ENCODE measurements around the gene ENG. TPM values are rescaled to one million over a fixed set of nuclear protein-coding genes. Genes with fewer than 3 reads are reported as not detected.
"Not testable (repeated sequence)": the region's sequence is repeated elsewhere in the genome, so short reads cannot be mapped to it uniquely, and the experiment has no call there.

ENG gene
- total RNA-seq, 1 donor from 2014 or later = 94.3 TPM

DNA sequence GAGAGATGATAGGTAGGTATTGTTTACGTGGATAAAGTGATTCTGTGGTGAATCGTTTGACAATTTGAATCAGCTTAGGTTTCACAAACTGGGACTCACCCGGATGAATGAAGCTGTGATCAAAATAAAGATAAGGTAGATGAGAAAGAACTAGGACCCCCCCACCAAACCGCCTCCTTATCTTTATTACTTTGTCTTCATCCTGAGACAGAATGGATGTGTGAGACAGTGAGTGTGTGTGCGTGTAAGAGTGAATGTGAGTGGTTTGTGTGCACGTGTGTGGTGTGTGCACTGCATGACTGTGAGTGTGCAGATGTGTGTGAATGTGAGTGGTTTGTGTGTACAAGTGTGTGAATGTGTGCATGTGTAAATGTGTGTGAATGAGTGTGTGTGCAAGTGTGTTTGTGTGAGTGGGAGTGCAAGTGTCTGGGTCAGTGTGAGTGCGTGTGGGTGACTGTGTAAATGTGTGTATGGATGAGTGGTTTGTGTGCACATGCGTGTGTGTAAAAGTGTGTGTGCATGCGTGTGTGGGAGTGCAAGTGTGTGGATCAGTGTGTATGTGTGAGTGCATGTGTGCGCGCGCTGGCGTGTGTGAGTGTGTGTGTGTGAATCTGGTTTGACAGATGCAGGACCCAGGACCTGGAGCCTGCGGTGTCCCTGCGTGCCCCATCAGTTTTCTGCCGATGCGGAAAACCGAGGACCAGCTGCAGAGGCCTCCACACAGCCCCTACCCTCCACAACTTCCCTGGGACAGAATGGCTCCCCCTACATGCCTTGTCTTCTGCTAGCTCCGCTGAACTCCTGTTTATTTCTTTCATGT lies 11.4 kb upstream of the ENG start:
- no peak for DNase-seq (ENCODE audit: low spot score)

DNA sequence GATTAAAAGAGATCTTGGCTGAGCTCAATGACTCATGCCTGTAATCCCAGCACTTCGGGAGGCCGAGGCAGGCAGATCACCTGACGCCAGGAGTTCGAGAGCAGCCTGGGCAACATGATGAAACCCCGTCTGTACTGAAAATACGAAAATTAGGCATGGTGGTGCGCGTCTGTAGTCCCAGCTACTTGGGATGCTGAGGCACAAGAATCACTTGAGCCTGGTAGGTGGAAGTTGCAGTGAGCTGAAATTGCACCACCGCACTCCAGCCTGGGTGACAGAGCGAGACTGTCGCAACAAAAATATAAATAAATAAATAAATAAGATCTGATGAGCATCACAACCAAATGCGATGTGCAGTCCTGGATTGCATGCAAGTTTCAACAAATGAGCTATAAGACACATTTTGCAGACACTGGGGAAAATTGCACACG lies 8.7 kb upstream of the ENG start:
- DNase-seq (ENCODE audit: low spot score) = no peak

DNA sequence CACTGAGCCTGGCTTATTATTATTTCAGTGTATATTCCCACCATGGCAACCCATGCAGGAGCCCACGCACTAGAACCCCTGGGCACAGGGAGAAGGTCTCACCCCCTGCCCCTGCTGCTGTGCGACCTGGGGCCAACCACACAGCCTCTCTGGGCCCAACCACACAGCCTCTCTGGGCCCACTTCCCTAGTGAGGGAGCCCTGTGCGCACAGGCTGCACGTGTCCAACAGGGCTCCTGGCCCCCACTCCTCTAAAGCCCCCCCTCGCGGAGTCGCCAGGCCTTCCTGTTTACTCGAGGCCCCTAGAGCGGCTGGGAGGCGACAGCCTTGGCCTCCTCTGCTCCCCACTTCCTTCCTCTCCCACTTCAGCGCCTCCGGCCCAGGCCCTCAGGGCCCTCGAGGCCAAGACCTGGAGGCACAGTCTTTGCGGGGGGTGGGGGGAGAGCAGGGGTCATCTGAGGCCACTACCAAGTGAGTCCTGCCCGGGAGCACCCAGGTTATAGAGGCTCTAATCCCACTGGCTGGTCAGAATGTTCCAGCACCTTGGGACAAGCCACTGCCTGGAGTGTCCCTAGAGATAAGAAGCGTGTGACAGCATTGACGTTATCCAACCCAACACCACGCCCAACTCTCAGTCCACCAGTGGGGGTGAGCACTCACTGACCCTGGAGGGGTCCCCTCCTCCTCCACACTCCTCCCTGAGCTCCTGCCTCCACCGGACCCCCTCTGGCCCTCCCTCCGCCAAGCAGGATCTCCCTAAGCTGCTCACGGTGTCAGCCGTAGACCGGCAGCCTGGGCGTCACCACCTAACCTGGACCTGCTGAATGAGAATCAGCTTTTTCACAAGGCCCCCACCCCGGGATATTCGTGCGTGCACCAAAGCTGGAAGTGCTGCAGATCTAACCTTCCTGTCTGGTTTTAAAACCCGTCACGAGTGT lies 7.9 kb upstream of the ENG start:
- DNase-seq (ENCODE audit: low spot score) = peak; percentile 79

DNA sequence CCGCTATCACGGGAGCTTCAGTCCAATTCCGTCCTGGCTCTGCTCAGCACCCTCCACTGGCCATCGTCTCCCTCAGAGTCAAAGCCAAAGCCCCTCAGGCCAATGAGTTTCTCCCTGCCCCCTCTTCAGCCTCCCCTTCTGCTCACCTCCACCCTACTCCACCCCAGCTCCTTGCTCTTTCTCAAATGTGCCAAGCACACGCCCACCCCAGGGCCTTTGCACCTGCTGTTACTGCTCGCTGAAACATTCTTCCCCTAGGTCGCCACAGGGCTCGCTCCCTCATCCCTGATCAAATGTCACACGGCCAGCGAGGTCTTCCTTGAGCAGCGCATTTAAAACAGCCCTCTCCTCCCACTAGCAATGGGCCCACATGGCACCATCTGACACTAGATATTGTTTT lies 6.3 kb upstream of the ENG start:
- DNase-seq (ENCODE audit: low spot score) = no peak

DNA sequence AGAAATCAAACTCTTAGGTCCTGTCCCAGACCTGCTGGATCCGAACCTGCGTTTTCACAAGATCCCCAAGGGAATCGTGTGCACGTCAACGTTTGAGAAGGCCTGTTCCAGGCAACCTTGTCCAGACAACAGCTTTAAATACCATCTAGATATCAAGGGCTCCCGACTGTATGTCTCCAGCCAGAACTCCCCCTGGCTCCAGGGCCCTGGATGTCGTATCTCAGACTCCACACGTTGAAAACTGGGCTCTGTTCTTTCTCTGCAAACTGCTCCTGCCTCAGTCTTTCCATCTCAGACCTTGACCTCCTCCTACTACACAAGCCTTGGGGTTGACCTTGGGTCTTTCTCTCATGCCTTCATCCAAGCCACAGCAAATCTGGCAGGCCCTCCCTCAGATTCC lies 5.8 kb upstream of the ENG start:
- peak; percentile 72 for DNase-seq (ENCODE audit: low spot score)

DNA sequence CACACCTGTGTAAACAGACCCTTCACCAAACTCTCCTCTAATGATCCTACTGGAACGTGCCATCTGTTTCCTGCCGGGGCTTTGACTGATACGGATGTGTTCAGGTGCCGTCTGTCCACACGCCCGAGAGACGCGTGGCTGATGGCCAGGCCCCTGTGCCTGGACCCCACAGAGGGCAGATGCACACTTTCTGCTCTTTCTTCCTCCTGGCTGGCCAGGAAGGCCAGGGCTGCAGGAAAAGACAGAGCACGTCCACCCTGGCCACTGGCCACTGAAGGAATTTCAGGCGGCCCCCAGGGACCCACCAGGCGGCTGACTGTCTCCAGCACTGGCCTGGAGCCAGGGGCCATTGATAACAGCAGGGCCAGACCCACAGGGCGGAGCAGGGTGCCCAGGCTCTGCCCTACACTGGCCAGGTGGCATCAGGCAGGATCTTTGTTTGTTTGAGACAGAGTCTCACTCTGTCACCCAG lies 3.6 kb upstream of the ENG start:
- no peak for DNase-seq (ENCODE audit: low spot score)

DNA sequence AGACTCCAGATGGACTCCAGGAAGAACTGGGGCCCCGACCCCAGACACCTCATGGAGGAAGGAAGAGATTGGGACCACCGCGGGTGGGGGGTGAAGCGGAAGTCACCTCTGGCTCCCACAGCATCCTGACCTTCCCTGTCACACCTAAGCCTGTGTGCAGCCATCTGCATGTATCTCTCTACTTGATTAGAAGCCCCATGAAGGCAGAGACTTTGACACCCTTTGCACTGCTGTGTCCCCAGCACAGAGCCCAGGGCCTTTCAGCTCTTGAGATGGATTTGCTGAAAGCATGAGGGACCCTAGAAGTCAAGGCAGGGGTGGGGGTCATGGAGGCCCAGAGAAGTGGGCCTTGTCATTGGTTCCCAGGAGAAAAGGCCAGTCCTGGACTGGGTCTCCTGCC lies 2.8 kb upstream of the ENG start:
- no peak for DNase-seq (ENCODE audit: low spot score)

DNA sequence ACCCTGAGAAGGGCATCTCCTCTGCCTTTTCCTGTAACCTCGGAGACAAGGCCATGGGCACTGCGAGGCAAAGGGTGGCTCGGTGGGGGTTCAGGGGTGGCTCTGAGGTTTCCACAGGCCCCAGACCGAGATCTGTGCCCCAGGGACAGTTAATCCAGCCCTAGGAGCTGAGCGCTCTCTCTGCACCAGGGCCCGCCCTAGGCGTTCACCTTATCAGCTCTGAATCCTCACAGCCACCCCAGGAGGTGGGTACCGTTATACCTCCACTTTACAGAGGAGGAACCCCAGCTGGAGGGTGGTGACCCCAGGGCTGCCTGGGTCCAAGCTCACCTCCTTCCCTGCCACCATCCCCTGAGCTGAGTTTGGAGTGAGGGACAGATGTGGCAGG lies 2.3 kb upstream of the ENG start:
- DNase-seq (ENCODE audit: low spot score) = no peak

DNA sequence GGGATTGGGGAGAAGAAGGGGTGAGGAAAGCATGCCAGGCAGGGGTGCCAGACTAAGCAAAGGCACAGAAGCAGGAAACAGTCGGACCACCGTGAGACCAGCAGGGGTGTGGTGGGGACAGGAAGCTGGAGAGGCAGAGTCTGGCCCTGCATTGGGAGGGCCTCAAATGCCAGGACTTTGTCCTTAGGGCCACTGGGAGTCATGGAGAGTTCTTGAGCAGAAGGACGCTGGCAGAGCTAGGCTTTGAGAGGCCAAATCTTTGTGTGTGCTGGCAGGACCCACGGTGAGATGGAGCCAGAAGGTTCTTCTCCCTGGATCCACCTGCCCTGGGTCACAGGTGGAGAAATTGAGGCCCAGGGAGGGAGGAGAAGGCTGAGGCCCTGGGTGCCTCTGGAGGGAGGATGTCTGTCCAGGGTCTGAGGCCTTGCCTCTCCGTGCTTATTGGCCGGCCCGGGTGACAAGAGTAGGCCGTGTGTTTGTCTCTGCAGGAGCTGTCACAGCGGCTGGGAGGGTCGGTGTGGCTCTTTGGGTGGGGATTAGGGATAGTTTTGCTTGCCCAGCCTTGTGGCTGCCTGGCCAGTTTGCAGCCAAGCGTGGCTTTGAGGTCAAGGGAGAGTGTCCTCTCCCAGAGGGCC lies 1.8 kb upstream of the ENG start:
- DNase-seq (ENCODE audit: low spot score) = no peak

DNA sequence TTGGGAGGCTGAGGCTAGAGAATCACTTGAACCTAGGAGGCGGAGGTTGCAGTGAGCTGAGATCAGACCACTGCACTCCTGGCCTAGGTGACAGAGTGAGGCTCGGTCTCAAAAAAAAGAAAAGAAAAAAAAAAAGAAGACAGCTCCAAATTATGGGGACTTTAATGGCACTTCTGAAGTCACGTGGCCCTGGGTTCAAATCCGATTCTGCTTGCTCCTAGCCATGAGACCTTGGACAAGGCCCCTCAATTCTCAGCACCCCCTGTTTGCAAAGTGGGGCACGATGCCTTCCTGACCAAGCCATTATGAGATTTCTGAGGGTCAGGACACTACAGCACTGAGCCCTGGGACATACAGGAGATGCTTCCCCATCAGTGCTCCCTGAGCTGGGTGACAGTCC lies 1.1 kb upstream of the ENG start:
- DNase-seq (ENCODE audit: low spot score) = no peak

DNA sequence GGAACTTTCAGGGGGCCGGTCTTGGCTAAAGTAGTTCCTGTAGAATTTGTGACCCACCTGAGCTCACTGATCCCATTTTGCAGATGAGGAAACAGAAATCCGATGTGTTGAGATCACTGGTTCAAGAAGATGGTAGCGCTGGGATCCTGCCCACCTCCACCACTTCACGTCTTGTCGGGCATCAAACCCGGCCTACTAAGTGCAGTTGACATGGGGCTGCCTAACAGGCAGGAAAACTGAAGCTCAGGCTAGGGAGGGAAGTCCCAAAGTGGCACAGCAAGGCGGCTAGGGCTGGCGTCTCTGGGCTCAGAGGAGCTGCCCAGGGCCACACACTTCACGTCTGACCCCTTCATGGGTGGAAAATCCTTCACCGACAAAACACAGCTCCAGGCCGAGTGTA lies 502 bp upstream of the ENG start:
- no peak for DNase-seq (ENCODE audit: low spot score)

DNA sequence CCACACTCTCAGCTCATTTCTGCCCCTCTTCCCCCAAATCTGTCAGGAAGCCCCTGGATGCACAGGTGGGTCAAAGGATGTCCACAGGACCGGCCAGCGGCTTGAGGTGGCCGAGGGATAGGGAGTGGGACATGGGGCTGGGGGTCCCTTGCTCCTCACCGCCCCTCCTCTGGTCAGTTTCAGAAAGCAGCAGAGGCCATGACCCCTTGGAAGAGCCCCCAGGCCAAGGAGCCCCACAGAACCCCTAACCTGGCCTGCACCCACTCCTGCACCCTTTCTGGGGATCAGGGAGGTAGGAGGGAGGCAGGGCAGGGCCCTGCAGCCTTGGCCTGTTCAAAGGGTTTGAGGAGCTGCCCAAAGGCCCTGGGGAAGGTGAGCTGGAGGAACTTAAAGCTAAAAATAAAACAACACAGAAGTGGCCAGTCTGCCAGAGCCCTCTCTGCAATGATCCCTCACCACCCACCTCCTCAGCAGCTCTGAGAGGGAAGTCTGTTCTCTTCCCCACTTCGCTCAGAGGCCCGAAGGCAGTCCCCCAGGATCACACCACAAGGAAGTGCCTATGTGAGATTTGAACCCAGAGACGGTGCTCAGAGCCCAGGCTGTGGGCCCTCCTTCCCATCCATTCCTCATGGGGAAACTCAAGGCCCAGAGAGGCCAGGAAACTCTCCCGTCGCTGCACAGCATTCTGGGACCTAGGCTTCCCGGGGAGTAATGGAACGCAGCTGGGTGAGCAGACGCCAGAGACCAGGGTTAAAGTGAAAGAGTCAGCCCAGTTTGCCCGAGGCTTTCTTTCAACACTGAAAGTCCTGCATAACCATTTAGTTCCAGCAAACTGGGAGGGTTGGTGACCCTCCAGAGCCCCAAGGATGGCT lies 910 bp downstream of the ENG start:
- DNase-seq (ENCODE audit: low spot score) = no peak

DNA sequence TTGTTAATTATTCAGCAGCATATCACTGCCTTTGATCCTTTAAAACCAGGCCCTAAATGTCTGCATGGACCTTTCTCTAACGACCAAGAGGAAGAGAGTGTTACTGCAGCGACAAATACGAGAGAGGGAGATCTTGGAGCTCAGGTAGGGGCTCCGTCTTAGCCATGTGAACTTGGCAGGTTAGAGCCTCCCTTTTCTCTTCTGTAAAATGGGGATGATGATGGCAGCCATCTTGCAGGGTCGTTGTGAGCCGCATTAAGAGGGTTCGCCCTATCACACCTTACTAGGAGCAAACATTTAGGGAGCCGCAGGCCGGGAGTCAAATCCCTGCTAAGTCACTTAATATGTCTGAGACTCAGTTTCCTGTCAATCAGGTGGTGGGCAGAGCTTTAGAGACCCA lies 1.6 kb downstream of the ENG start:
- DNase-seq (ENCODE audit: low spot score) = no peak

DNA sequence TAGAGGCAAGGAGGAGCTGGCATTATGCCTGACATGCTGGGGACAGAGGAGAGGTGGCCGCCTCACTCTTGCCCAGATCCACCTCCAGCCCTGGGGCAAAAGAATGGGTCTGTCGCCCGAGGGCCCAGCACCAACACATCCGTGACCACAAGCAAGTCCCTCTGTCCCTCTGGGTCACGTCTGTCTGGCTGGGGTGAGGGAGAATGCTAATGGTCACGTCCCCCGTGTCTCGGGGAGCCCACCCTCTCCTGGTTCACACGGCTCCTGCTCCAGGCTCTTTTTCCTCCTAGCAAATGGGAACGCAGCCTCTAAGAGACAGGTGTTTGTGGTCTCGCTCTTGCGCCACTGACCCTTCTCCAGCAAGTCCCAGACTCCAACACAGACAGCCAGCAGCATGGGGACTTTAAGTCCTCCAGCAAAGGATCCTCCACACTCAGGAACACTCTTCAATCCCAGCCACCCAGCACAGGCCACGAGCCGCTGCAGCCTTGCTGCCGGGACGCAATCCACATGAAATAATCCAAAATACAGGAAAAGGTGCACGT lies 4.1 kb downstream of the ENG start:
- DNase-seq (ENCODE audit: low spot score) = no peak

DNA sequence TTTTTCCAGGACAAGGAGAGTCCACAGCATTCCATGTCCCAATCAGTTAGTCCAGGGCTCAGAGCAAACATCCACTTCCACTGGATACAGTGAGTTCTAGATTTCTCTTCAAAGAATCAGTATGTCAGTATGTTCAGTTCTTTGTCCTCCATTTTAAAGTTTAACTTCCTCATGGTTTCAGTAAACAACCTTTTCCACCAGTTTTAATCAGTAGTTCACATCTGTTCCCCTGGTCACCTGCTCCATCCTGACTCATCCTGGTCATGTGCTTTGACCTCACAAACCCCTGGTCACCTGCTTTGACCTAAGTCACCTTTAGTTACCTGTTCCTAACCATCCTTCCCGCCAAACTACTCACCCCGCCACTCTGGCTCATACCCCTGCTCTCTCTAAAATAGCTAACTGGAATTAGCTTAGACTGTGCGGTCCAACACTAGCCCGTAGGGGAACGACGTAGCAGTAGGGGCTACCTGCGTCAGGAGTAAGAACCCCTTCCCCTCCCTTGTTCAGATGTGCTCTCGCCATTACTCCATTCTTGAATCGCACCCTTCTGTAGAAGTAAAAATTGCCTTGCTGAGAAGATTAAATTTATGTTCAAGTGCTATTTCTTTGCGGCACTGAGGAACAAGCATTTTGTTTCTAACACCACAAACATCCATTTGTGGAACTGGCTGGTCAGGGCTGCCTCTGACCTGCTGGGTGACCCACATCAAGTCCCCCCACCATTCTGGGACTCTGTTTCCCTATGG lies 5.5 kb downstream of the ENG start:
- no peak for DNase-seq (ENCODE audit: low spot score)

DNA sequence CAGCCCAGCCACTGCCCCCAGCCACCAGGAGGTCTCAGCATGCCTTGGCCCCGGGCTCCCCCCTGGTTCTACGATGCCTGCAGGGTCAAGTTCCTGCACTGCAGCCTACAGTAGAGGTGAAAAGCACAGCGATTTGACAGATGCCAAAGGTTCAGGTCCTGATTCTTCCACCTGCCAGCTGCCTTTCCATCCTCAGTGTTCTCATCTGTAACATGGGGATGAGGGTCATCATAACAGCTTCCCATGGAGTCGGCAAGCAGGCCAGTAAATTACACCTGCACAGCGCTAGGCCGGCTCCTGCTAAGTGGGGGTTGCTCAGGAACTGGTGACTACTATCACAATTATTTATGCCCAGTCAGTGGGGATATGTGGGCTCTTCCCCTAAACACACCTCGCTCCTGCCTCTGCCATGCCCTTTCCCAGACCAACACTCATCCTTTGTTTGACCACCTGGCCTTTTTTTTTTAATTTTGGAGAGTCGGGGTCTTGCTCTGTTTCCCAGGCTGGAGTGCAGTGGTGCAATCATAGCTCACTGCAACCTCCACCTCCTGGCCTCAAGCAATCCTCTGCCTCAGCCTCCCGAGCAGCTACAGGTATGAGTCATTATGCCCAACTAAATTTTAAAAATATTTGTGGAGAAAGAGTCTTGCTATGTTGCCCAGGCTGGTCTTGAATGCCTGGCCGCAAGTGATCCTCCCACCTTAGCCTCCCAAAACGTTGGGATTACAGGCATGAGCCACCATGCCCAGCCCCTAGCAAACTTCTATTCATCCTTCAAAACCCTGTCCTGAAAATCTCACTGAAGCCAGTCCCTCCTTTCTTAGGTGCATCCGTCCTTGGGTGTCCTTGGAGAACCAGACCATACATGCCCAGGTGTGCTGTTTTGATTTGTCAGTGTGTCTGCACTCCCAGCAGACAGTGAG lies 6.4 kb downstream of the ENG start:
- DNase-seq (ENCODE audit: low spot score) = no peak

DNA sequence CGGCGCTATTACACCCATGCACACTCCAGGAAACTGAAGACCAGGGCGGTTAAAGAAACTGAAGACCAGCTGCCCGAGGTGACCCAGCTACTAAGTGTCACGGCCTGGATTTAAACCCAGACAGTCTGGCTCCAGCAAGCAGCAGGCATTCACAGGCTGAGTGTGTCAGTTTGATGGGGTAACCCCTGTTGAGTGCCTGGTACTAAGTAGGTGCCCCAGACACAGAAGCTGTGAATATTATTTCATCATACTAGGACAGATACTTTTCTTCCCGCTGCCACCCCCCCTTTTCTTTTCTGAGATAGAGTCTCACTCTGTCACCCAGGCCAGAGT lies 7.3 kb downstream of the ENG start:
- DNase-seq (ENCODE audit: low spot score) = no peak

DNA sequence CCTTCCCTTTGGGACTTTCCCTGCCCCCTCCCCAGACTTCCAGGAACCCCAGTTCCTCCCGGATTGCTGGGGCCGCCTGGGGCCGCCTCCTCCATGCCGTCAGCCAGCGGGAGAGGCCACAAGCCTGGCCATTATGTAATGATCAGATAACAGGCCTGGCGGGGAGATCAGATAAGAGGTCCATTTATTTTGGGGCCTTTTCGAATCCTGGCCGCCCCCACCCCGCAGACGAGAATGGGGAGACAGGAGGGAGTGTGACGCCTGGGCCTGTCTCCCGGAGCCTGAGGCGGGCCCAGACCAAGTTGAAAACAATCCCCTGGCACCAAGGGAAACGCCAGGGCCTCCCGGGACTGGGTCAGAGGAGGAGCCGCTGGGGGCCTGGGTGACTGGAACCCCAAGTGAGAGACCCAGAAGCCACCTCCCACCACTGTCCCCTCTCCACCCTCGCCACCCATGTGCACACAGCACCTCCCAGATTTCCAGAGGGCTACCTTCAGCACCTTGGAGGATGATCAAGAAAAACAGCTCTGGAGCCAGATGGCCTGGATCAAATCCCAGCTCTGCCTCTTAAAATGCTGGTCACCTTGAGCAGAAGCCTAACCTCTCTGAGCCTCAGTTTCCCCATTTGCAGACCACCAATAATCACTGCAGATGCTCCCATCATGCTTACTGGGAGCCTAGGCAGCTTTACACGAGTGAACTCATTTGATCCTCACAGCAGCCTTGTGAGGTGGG lies 7.8 kb downstream of the ENG start:
- DNase-seq (ENCODE audit: low spot score) = no peak

DNA sequence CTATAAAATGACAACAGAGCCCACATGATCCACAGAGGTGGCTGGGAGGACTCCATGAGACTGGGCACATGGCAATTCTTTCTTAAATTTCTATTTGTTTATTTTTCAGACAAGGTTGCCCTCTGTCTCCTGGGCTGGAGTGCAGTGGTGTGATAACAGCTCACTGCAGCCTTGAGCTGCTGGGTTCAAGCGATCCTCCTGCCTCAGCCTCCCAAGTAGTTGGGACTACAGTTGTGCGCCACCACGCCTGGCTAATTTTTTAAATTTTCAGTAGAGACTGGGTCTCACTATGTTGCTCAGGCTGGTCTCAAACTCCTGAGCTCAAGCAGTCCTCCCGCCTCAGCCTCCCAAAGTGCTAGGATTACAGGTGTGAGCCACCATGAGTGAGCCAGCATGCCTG lies 8.8 kb downstream of the ENG start:
- DNase-seq (ENCODE audit: low spot score) = not testable (repeated sequence)

Measured in mucosa of gallbladder (tissue), 1 donor.